GM18505 (cell line): ENCODE results near the gene TOP2A.
"Not testable (repeated sequence)": the region's sequence is repeated elsewhere in the genome, so short reads cannot be mapped to it uniquely, and the experiment has no call there.

Experiments used
- ATAC-seq: cut with Tn5 transposase; IDR thresholded peaks from one replicate; pipeline ENCODE4 v1.9.1; 2021; ENCODE audit not compliant: unreplicated experiment
- POLR2A ChIP-seq: IDR thresholded peaks from 4 replicates; pipeline ENCODE4 v1.6.1; 2011; ENCODE audit warnings: borderline replicate concordance; ENCODE audit not compliant: insufficient read depth, insufficient read length; ENCODE audit errors: extremely low read depth

TOP2A gene

DNA sequence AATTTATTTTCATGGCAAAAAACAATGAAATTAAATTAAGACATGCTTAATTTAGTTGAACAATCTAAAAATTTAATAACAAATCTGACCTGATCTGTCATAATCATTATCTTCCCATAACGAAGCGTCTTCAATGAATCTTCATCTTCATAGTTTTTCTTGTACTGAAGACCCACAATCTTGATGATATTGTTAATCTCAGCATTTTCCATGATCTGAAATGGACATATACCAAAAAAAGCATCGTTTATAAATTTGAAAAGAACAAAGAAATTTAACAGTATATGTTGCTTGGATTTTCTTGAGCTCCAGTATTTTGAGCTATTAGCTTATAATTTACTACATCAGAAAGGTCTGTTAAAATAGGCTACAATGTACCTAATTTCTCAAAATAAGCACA lies 10.2 kb downstream of the TOP2A start:
- TF ChIP-seq POLR2A = no peak
- ATAC-seq = no peak

DNA sequence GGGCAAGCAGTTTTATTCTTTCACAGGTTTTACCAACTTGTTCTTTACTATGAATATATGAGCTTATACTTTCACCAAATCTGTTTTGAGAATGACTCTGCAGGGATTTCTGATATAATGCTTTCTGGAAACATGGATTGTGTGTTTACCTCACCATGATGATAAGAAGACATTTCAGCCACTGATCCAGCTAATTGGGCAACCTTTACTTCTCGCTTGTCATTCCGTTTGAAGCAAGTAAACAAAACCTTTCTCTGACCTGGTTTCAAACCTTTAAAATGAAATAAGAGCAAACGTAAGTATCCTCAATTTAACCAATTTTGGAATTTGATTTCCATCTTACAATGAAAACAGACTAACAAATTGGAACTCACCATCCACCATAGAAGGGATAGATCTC lies 13.7 kb downstream of the TOP2A start:
- TF ChIP-seq POLR2A = no peak

DNA sequence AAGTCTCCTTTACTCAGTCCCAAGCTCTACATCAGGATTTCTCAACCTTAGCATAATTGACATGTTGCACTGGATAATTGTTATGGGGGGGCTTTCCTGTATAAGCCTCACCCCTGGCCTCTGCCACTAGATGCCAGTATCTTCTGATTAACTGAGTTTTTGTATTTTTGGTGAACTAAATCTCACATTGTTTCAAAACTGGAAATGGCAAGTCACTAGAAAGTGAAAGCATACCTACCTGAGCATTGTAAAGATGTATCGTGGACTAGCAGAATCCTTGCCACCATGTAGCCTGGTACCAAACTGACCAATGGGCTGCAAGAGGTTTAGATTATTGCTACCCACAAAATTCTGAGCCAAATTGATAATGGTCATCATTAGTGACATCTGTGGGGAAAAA lies 15.0 kb downstream of the TOP2A start:
- no peak for TF ChIP-seq POLR2A

More for the DNA sequence above, 13.7 kb downstream of the TOP2A start:
- no peak for ATAC-seq

GRCh38 chr17:40399185-40399584 lies 18.5 kb downstream of the TOP2A start:
- ATAC-seq = no peak
- no peak for TF ChIP-seq POLR2A

More for the DNA sequence above, 15.0 kb downstream of the TOP2A start:
- no peak for ATAC-seq

DNA sequence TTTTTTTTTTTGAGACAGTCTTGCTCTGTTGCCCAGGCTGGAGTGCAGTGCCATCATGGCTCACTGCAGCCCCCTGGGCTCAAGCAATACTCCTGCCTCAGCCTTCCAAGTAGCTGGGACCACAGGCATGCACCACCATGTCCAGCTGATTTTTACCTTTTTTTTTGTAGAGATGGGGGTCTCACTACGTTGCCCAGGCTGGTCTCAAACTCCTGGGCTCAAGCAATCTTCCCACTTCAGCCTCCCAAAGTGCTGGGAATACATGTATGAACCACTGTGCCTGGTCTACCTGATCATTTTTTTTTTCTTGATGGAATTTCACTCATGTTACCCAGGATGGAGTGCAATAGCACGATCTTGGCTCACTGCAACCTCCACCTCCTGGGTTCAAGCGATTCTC lies 31.1 kb downstream of the TOP2A start:
- not testable (repeated sequence) for ATAC-seq

DNA sequence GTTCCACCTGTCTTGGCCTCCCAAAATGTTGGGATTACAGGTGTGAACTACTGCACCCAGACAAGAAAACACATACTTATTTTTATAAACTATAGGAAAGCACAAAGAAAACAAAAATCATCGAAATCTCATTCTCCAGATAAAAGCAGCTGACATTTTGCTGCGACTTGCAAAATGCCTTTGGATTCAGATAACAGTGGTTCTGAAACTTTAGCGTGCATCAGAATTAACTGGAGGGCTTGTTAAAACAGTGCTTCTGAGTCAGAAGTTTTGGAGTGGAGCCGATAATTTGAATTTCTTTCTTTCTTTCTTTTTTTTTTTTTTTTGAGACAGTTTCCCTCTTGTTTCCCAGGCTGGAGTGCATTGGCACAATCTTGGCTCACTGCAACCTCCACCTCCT lies 35.4 kb downstream of the TOP2A start:
- no peak for ATAC-seq
- no peak for TF ChIP-seq POLR2A

DNA sequence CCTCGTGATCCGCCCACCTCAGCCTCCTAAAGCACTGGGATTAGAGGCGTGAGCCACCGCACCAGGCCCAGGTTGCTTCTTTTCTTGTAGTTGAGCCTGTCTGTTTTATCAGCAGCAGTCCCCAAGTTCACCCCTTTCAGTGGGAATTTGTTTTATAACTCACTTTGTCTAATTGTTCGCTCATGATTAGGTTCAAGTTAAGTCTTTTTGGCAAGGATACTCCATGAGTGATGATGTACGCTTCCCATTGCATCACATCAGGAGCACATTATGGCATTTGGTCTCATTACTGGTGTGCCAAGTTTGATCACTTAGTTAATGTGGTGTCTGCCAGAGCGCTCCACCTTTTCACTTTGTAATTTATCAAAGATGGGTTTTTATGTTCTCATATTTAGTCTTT lies 38.7 kb downstream of the TOP2A start:
- no peak for TF ChIP-seq POLR2A

DNA sequence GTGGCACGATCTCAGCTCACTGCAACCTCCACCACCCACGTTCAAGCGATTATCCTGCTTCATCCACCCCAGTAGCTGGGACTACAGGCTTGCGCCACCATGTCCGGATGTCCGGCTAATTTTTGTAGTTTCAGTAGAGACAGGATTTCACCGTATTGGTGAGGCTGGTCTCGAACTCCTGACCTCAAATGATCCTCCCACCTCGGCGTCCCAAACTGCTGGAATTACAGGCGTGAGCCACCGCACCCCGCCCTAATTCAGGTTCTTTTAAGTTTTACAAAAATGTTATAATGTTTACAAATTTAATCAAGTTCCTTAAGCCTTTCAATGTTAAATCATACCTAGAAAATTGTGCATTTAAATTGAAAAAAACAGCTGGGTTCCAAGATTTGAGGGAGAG lies 39.9 kb downstream of the TOP2A start:
- no peak for ATAC-seq
- no peak for TF ChIP-seq POLR2A

More for the DNA sequence above, 38.7 kb downstream of the TOP2A start:
- no peak for ATAC-seq

DNA sequence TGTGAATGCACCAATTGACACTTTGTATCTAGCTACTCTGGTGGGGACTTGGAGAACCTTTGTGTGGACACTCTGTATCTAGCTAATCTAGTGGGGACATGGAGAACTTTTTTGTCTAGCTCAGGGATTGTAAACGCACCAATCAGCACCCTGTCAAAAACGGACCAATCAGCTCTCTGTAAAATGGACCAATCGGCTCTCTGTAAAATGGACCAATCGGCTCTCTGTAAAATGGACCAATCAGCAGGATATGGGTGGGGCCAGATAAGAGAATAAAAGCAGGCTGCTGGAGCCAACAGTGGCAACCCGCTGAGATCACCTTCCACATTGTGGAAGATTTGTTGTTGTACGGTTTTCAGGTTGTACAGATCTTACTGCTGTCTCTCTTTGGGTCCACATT lies 41.2 kb downstream of the TOP2A start:
- ATAC-seq = not testable (repeated sequence)

GRCh38 chr17:40375786-40376185 lies 41.9 kb downstream of the TOP2A start:
- not testable (repeated sequence) for ATAC-seq

GRCh38 chr17:40374821-40375498 lies 42.7 kb downstream of the TOP2A start:
- TF ChIP-seq POLR2A = no peak
- ATAC-seq = no peak

DNA sequence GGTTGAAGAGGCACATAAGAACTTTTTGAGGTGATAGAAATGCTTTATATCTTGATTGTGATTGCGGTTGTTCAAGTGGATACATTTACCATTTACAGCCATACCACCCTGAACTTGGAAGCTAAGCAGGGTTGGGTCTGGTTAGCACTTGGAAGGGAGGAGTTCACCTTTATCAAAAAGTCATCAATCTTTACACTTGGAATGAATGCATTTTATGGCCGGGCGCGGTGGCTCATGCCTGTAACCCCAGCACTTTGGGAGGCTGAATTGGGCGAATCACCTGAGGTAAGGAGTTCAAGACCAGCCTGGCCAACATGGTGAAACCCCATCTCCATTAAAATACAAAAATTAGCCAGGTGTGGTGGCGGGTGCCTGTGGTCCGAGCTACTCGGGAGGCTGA lies 43.7 kb downstream of the TOP2A start:
- no peak for ATAC-seq
- no peak for TF ChIP-seq POLR2A

DNA sequence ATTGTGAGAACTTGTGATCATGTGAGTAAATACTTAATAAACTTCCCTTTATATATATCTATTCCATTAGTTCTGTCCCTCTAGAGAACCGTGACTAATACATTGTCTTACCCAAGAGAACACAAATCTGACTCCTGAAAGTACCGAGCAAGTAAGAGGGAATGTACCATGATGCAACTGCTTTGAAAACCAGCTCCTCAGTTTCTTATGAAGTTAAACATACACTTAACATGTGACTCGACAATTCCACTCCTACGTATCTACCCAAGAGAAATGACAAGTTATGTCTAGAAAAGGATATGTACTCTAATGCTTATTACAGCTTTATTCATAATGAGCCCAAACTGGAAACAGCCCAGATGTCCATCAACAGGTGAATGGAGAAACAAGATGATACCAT lies 44.4 kb downstream of the TOP2A start:
- ATAC-seq = no peak
- no peak for TF ChIP-seq POLR2A

DNA sequence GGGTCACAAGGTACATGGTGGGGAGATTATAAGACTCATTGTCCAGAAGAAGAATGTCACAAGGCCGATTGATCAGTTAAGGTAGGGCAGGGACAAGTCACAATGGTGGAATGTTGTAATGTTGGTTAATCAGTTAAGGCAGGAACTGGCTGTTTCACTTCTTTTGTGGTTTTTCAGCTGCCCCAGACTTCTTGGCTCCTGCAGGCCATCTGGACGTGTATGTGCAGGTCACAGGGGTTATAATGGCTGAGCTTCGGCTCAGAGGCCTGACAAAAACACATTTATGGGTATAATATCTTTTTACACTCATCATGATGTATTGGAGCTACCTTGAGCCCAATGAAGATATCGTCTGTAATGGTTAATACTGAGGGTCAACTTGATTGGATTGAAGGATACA lies 45.1 kb downstream of the TOP2A start:
- not testable (repeated sequence) for ATAC-seq

GRCh38 chr17:40372031-40372430 lies 45.7 kb downstream of the TOP2A start:
- ATAC-seq = no peak
- no peak for TF ChIP-seq POLR2A
